ENCODE data around the gene AP2A2.

Gene AP2A2

DNA sequence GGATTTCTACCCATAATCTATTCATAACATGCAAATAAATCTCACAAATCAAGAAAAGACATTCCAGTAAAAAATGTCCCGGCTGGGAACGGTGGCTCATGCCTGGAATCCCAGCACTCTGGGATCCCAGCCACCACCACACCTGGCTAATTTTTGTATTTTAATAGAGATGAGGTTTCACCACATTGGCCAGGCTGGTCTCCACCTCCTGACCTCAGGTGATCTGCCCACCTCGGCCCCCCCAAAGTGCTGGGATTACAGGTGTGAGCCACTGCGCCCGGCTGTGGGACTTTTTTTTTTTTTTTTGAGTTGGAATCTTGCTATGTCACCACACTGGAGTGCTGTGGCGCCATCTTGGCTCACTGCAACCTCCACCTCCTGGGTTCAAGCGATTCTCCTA lies 19.7 kb upstream of the AP2A2 start:
- no peak for TF ChIP-seq CTCF (IDR thresholded peaks at IDR 0.05; ENCODE audit: low read depth, low read length, missing control alignments)
- DNase-seq (ENCODE audit: low read depth) = no peak
- H3K4me3 ChIP-seq (ENCODE audit: low read depth, low read length) = no peak overlapping the region
- in situ Hi-C loops (cut with HindIII; ENCODE audit: low sequenced_read_pairs) = loop anchor here (5.0 kb wide), 1 partner anchor 44 kb away; no protein-coding TSS in a partner anchor

DNA sequence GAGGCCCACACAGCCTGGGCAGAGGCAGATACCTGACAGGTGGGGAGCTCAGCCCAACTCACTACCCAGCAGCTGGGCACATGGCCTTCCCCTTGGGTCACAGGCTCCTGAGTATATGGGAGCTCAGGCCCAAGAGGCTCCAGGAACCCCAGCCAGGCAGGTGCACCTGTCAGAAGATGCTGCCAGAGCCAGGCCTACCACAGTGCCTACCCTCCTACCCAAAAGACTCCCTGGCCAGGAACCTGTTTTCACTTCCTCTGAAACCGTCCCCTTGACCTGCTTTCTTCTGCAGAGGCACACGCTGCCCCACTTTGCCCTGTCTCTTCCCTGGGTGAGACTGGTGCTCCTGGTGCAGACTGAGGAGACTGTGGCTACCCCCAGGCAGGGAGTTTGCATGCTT lies 18.0 kb upstream of the AP2A2 start:
- no peak overlapping the region for H3K4me3 ChIP-seq (ENCODE audit: low read depth, low read length)
- DNase-seq (ENCODE audit: low read depth) = no peak
- in situ Hi-C loops (cut with HindIII; ENCODE audit: low sequenced_read_pairs) = loop anchor here (5.0 kb wide), 1 partner anchor 45 kb away; no protein-coding TSS in a partner anchor
- no peak for TF ChIP-seq CTCF (IDR thresholded peaks at IDR 0.05; ENCODE audit: low read depth, low read length, missing control alignments)

- in situ Hi-C loops (cut with HindIII; ENCODE audit: low sequenced_read_pairs) = loop anchor here (5.0 kb wide), 1 partner anchor 46 kb away; no protein-coding TSS in a partner anchor
- DNase-seq (ENCODE audit: low read depth) = no peak
- no peak for TF ChIP-seq CTCF (IDR thresholded peaks at IDR 0.05; ENCODE audit: low read depth, low read length, missing control alignments)
These were observed 17.4 kb upstream of the AP2A2 start for GRCh38 chr11:908273-908672.

DNA sequence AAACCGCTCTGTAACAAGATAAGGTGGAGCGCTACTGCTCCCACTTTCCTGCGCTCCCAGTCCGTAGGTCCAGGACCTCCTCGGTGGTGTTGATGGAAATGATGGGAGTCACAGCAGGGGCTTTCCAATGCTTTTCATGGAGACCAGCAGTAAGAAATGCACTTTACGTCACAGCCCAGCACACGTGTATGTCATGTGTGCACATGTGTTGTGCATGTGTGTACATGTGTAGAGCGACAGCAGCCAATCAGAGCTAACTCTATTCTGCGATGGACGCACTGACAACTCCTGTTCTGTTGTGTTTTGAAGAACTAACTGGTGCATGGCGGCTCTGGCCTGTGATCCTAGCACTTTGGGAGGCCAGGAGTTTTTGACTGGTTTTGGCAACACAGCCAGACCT lies 16.3 kb upstream of the AP2A2 start:
- no peak for TF ChIP-seq CTCF (IDR thresholded peaks at IDR 0.05; ENCODE audit: low read depth, low read length, missing control alignments)
- in situ Hi-C loops (cut with HindIII; ENCODE audit: low sequenced_read_pairs) = loop anchor here (5.0 kb wide), 1 partner anchor 47 kb away; no protein-coding TSS in a partner anchor
- no peak for DNase-seq (ENCODE audit: low read depth)
- H3K4me3 ChIP-seq (ENCODE audit: low read depth, low read length) = peak overlapping the region; percentile 85

More at GRCh38 chr11:908273-908672, 17.4 kb upstream of the AP2A2 start:
- H3K4me3 ChIP-seq (ENCODE audit: low read depth, low read length) = no peak overlapping the region

- DNase-seq (ENCODE audit: low read depth) = no peak
- in situ Hi-C loops (cut with HindIII; ENCODE audit: low sequenced_read_pairs) = loop anchor here (5.0 kb wide), 1 partner anchor 87 kb away; no protein-coding TSS in a partner anchor
- no peak for TF ChIP-seq CTCF (IDR thresholded peaks at IDR 0.05; ENCODE audit: low read depth, low read length, missing control alignments)
- peak overlapping the region; percentile 85 for H3K4me3 ChIP-seq (ENCODE audit: low read depth, low read length)
These were observed 15.6 kb upstream of the AP2A2 start for GRCh38 chr11:910044-910588.

- peak within 1 kb of the TSS; percentile 85 for H3K4me3 ChIP-seq (ENCODE audit: low read depth, low read length)
- no peak for TF ChIP-seq CTCF (IDR thresholded peaks at IDR 0.05; ENCODE audit: low read depth, low read length, missing control alignments)
- in situ Hi-C loops (cut with HindIII; ENCODE audit: low sequenced_read_pairs) = loop anchor here (5.0 kb wide), 1 partner anchor 87 kb away; no protein-coding TSS in a partner anchor
- DNase-seq (ENCODE audit: low read depth) = no peak
These were observed 15.1 kb upstream of the AP2A2 start, which contains the start of gene CHID1 for GRCh38 chr11:910589-911030. Gene CHID1 (minus strand): TSS chr11:910810. CDS start chr11:904816, 5,994 bp downstream.

Measured in astrocyte of the cerebellum (primary cell).